Colonic mucosa (tissue), 4 donors: ENCODE data around the gene DPP7. TPM values are rescaled to one million over a fixed set of nuclear protein-coding genes. Genes with fewer than 3 reads are reported as not detected.

ENCODE experiments used
- DNase-seq: peaks from one replicate; pipeline ENCODE4 v3.0.0-alpha.2; 2020
- H3K27ac ChIP-seq: fragments of 200-600 bp; one replicate; pipeline ENCODE4 v1.8.0; 2021
- H3K27me3 ChIP-seq: fragments of 200-600 bp; one replicate; pipeline ENCODE4 v1.8.0; 2021
- H3K36me3 ChIP-seq: fragments of 200-600 bp; one replicate; pipeline ENCODE4 v1.8.0; 2021
- H3K4me1 ChIP-seq: fragments of 200-600 bp; one replicate; pipeline ENCODE4 v1.8.0; 2021; ENCODE audit warnings: mild to moderate bottlenecking
- H3K4me3 ChIP-seq: fragments of 200-600 bp; one replicate; pipeline ENCODE4 v1.8.0; 2021
- H3K9ac ChIP-seq, 2 donors: one replicate each; pipeline ENCODE4 v1.7.0; 2013; ENCODE audit warnings: control low read depth in 2 of 2, low read depth in 2 of 2, low read length in 2 of 2
- H3K9me3 ChIP-seq: fragments of 200-600 bp; one replicate; pipeline ENCODE4 v1.8.0; 2021
- intact Hi-C: fragments of 100-400 bp; cut with DNase I; formaldehyde crosslinking; loops from one replicate; pipeline ENCODE4 v1.14.1; 2022
- total RNA-seq, 2 donors: library from RNA; stranded (reverse); fragmentation: NEBNext Ultra II Directional in 1 of 2; extraction: Animal tissue kit (Norgen Biotek cat#: 25700) in 1 of 2; gene quantifications; one replicate each; pipeline ENCODE4 v1.2.1, GENCODE V29; 2021
- TF ChIP-seq, protein P1 (sequence below): fragments of 200-600 bp; IDR thresholded peaks from one replicate; pipeline ENCODE4 v1.8.0; 2022; ENCODE audit warnings: antibody characterized with exemption, mild to moderate bottlenecking
- donor health status: healthy.
- donor health status: DM: no; HTN: no; CAD: no.
- donor health status: DM: no; HTN: no; CAD: no.

The DPP7 gene
- total RNA-seq, 2 donors from 2014 or later, result 46.2 to 52.5 TPM

DNA sequence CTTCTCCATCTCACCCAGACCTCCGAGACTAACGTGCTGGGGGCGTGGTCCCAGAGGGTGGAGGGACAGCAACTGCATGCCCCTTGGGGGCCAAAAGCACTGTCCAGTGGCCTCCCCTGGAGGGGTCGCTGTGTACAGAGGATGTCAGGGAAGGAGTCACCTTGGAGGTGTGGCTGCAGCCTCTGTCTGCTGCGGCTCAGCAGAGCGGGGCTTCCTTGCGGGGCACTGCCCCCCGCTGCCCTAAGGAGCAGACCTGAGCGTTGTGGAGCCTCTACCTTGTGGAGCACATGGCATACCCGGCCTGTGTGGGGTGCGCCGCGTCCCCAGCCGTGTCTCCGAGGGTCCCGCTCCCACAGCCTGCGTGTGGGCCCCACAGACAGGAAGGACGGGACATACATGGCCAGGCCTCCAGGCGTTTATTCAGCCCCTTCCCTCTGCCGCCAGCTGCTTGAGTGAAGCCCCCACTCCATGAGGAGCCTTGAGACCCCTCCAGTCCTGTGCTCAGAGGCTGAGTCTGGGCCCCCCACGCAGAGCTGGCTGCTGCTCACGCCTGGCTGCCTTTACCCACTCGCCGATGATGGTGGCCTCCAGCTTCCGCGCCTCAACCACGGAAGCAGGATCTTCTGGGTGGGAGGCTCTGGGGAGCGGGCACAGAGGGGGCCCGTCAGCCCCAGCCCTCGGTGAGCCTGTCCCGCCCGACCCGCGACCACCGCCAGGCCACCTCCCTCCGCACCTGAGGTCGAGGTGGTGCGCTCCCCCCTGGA is 4.2 kb downstream of the DPP7 start:
- TF ChIP-seq, protein P1, sequence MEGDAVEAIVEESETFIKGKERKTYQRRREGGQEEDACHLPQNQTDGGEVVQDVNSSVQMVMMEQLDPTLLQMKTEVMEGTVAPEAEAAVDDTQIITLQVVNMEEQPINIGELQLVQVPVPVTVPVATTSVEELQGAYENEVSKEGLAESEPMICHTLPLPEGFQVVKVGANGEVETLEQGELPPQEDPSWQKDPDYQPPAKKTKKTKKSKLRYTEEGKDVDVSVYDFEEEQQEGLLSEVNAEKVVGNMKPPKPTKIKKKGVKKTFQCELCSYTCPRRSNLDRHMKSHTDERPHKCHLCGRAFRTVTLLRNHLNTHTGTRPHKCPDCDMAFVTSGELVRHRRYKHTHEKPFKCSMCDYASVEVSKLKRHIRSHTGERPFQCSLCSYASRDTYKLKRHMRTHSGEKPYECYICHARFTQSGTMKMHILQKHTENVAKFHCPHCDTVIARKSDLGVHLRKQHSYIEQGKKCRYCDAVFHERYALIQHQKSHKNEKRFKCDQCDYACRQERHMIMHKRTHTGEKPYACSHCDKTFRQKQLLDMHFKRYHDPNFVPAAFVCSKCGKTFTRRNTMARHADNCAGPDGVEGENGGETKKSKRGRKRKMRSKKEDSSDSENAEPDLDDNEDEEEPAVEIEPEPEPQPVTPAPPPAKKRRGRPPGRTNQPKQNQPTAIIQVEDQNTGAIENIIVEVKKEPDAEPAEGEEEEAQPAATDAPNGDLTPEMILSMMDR, result no peak
- no peak overlapping the region for H3K9ac ChIP-seq
- no peaks in the 10 kb centered on the region for H3K36me3 ChIP-seq
- no peak overlapping the region for H3K4me3 ChIP-seq
- intact Hi-C loops, result no loop called here
- no peak overlapping the region for H3K27ac ChIP-seq
- no peaks in the 10 kb centered on the region for H3K4me1 ChIP-seq
- no peak for DNase-seq
- H3K27me3 ChIP-seq, result peaks cover under 1% of the 10 kb centered on the region
- H3K9me3 ChIP-seq, result no peaks in the 10 kb centered on the region

DNA sequence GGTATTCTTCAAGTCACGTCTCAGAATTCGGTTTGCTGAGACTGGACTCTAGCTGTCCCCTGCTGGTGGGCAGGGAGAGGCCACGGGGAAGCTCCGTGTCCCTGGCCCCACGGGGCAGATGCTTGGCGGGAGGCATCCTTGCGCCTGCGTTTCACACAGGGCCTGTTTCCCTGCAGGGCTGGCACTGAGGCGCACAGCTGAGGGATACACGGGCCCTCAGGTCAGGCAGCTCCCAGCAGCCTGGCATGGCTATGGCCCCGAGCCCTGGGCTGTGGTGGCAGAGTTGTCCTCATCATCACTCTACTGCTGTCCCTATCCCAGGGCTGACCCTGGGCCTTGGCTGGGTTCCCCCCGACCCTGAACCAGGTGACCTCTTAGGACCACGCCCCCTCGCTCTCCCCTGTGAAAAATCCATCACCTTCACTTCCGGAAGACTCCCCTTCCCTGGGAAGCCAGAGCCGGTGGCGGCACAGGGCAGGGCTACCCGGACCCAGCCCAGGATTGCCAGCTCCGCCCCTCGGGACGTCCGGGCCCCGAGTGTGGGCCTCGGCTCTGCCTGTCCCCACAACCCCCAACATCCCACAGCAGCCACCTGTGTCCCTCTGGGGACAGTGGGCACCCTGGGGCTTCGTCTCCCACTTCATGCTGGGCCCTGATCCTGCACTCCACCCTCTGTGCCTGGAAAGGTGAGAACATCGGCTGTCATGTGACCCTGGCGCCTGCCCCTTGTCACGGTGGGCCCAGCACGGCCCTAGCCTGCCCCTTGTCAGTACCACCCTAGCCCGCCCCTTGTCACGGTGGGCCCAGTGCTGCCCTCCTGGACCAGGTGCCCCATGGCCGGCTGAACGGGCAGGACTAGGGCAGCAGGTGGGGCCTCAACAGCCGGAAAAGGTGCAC is 5.0 kb downstream of the DPP7 start:
- Histone ChIP-seq H3K9me3 (no peaks in the 10 kb centered on the region), H3K27me3 (no peaks in the 10 kb centered on the region), H3K9ac (no peak overlapping the region), H3K36me3 (no peaks in the 10 kb centered on the region), H3K27ac (no peak overlapping the region), H3K4me3 (no peak overlapping the region), H3K4me1 (no peaks in the 10 kb centered on the region)
- intact Hi-C loops, result no loop called here
- no peak for DNase-seq
- TF ChIP-seq, protein P1, result no peak

DNA sequence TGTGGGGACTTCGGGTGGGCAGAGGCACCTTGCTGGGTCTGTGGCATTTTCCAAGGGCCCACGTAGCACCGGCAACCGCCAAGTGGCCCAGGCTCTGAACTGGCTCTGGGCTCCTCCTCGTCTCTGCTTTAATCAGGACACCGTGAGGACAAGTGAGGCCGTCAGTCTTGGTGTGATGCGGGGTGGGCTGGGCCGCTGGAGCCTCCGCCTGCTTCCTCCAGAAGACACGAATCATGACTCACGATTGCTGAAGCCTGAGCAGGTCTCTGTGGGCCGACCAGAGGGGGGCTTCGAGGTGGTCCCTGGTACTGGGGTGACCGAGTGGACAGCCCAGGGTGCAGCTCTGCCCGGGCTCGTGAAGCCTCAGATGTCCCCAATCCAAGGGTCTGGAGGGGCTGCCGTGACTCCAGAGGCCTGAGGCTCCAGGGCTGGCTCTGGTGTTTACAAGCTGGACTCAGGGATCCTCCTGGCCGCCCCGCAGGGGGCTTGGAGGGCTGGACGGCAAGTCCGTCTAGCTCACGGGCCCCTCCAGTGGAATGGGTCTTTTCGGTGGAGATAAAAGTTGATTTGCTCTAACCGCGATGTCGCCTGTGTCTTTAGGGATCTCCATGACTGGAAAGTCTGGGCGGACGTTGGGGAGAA is 5.8 kb downstream of the DPP7 start:
- H3K9me3 ChIP-seq, result no peaks in the 10 kb centered on the region
- TF ChIP-seq, protein P1, result no peak
- no peaks in the 10 kb centered on the region for H3K27me3 ChIP-seq
- no peak overlapping the region for H3K4me3 ChIP-seq
- H3K9ac ChIP-seq, result no peak overlapping the region
- H3K27ac ChIP-seq, result no peak overlapping the region
- DNase-seq, result no peak
- intact Hi-C loops, result no loop called here
- no peaks in the 10 kb centered on the region for H3K36me3 ChIP-seq
- H3K4me1 ChIP-seq, result no peaks in the 10 kb centered on the region

DNA sequence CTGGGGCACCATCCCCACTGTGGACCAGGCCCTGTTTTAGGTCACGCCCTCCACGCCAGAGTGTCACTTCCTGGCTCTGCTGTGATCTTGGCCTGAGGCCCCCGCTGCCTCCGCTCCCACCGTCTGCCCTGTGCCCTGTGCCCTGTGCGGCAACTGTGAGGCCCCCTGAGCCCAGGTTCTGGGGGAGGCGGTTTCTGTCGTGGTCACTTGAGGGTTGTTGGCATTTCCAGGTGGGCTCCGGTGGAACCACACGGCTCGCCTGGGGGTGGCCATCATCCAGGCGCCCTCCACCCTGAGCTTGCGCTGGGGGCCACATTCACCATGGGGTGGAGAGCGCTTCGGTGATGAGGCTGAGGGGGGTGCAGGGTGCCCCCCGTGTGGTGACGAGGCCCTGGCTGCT is 6.6 kb downstream of the DPP7 start:
- intact Hi-C loops, result no loop called here
- Histone ChIP-seq H3K36me3 (no peaks in the 10 kb centered on the region), H3K27me3 (no peaks in the 10 kb centered on the region), H3K27ac (no peak overlapping the region), H3K4me3 (no peak overlapping the region), H3K9me3 (no peaks in the 10 kb centered on the region), H3K9ac (no peak overlapping the region), H3K4me1 (no peaks in the 10 kb centered on the region)
- no peak for DNase-seq
- TF ChIP-seq, protein P1, result no peak

DNA sequence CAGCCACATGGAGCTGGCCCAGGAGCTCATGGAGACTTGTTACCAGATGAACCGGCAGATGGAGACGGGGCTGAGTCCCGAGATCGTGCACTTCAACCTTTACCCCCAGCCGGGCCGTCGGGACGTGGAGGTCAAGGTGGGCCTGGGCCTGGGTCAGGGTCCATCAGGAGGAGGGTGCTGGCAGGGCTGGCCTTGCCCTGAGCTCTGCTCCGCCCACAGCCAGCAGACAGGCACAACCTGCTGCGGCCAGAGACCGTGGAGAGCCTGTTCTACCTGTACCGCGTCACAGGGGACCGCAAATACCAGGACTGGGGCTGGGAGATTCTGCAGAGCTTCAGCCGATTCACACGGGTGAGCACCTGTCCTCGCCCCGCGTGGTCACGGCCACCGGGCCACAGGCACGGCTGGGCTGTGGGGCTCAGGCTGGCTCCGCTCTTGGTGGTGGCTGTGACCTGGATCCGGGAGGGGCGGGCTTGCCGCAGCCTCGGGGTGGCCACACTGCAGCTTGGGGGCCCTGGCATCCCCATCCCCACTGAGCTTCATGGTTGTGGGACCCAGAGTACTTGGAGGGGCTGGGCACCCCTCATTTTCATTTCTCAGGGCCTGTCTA is 7.1 kb downstream of the DPP7 start:
- H3K27ac ChIP-seq, result no peak overlapping the region
- intact Hi-C loops, result no loop called here
- H3K4me1 ChIP-seq, result no peaks in the 10 kb centered on the region
- no peaks in the 10 kb centered on the region for H3K9me3 ChIP-seq
- TF ChIP-seq, protein P1, result no peak
- DNase-seq, result no peak
- H3K27me3 ChIP-seq, result no peaks in the 10 kb centered on the region
- H3K4me3 ChIP-seq, result no peak overlapping the region
- no peak overlapping the region for H3K9ac ChIP-seq
- H3K36me3 ChIP-seq, result no peaks in the 10 kb centered on the region
